SK-N-SH treated with all-trans-retinoic acid at 6 μM for 48 hours (cell line): ENCODE measurements around the gene NINL.

ENCODE experiments used
- ATAC-seq: fragments of 200-7000 bp; cut with Tn5 transposase; 3 replicates; pipeline ENCODE4 v1.9.1; 2020; ENCODE audit warnings: mild to moderate bottlenecking, moderate library complexity
- BACH2 ChIP-seq: fragments of 250-450 bp; sonication (Bioruptor Pico); IDR thresholded peaks from 2 replicates; pipeline ENCODE4 v1.9.0; 2021; ENCODE audit warnings: mild to moderate bottlenecking, borderline replicate concordance
- CSDC2 ChIP-seq: fragments of 250-450 bp; sonication (Bioruptor Pico); IDR thresholded peaks from 2 replicates; pipeline ENCODE4 v1.5.0; 2020; ENCODE audit warnings: mild to moderate bottlenecking, moderate library complexity
- ESRRG ChIP-seq: fragments of 250-450 bp; sonication (Bioruptor Pico); IDR thresholded peaks from 2 replicates; pipeline ENCODE4 v1.6.1; 2021; ENCODE audit warnings: mild to moderate bottlenecking
- GLIS3 ChIP-seq: fragments of 250-450 bp; sonication (Bioruptor Pico); IDR thresholded peaks from 2 replicates; pipeline ENCODE4 v1.5.0; 2020; ENCODE audit warnings: mild to moderate bottlenecking, moderate library complexity
- ISL1 ChIP-seq: fragments of 250-450 bp; sonication (Bioruptor Pico); IDR thresholded peaks from 2 replicates; pipeline ENCODE4 v2.1.2; 2022; ENCODE audit warnings: mild to moderate bottlenecking, moderate library complexity
- OSR1 ChIP-seq: fragments of 250-450 bp; sonication (Bioruptor Pico); IDR thresholded peaks from 2 replicates; pipeline ENCODE4 v1.8.0; 2022; ENCODE audit warnings: moderate library complexity, mild to moderate bottlenecking, inconsistent platforms
- PPARA ChIP-seq: fragments of 250-450 bp; sonication (Bioruptor Pico); IDR thresholded peaks from 2 replicates; pipeline ENCODE4 v1.5.0; 2020; ENCODE audit warnings: mild to moderate bottlenecking, borderline replicate concordance
- RARB ChIP-seq: fragments of 250-450 bp; sonication (Bioruptor Pico); IDR thresholded peaks from 2 replicates; pipeline ENCODE4 v1.8.0; 2021; ENCODE audit warnings: mild to moderate bottlenecking, moderate library complexity
- SNAI2 ChIP-seq: fragments of 250-450 bp; sonication (Bioruptor Pico); IDR thresholded peaks from 2 replicates; pipeline ENCODE4 v1.5.0; 2020; ENCODE audit warnings: mild to moderate bottlenecking, moderate library complexity
- TCF4 ChIP-seq: fragments of 250-450 bp; sonication (Bioruptor Pico); IDR thresholded peaks from 2 replicates; pipeline ENCODE4 v1.8.0; 2021; ENCODE audit warnings: mild to moderate bottlenecking, moderate library complexity, borderline replicate concordance
- TOX ChIP-seq: fragments of 250-450 bp; sonication (Bioruptor Pico); IDR thresholded peaks from 2 replicates; pipeline ENCODE4 v1.8.0; 2021; ENCODE audit warnings: mild to moderate bottlenecking, moderate library complexity, borderline replicate concordance
- ZC3H10 ChIP-seq: fragments of 250-450 bp; sonication (Bioruptor Pico); IDR thresholded peaks from 2 replicates; pipeline ENCODE4 v1.5.1; 2021; ENCODE audit warnings: mild to moderate bottlenecking, moderate library complexity
- ZFP30 ChIP-seq: fragments of 450-650 bp; formaldehyde crosslinking; IDR thresholded peaks from 2 replicates; pipeline ENCODE4 v1.5.0; 2022; ENCODE audit warnings: mild to moderate bottlenecking, moderate library complexity
- ZNF565 ChIP-seq: fragments of 450-650 bp; formaldehyde crosslinking; conservative IDR thresholded peaks from 2 replicates; pipeline ENCODE4 v1.5.0; 2020; ENCODE audit warnings: low read depth, mild to moderate bottlenecking, moderate library complexity
- ZNF70 ChIP-seq: fragments of 450-650 bp; formaldehyde crosslinking; IDR thresholded peaks from 2 replicates; pipeline ENCODE4 v1.5.0; 2020; ENCODE audit warnings: mild to moderate bottlenecking, moderate library complexity
- ZNF8 ChIP-seq: fragments of 450-650 bp; formaldehyde crosslinking; IDR thresholded peaks from 2 replicates; pipeline ENCODE4 v1.5.0; 2020; ENCODE audit warnings: mild to moderate bottlenecking, moderate library complexity
- TF ChIP-seq, protein P1 (sequence below): fragments of 250-450 bp; sonication (Bioruptor Pico); IDR thresholded peaks from 2 replicates; pipeline ENCODE4 v1.5.1; 2020; ENCODE audit warnings: low read depth, mild to moderate bottlenecking, moderate library complexity
- TF ChIP-seq, protein P2 (sequence below): fragments of 250-450 bp; sonication (Bioruptor Pico); IDR thresholded peaks from 2 replicates; pipeline ENCODE4 v1.8.0; 2021; ENCODE audit warnings: low read depth, mild to moderate bottlenecking, moderate library complexity, borderline replicate concordance
- TF ChIP-seq, protein P3 (sequence below): fragments of 250-450 bp; sonication (Bioruptor Pico); IDR thresholded peaks from 2 replicates; pipeline ENCODE4 v1.5.0; 2020; ENCODE audit warnings: mild to moderate bottlenecking, moderate library complexity

NINL gene

DNA sequence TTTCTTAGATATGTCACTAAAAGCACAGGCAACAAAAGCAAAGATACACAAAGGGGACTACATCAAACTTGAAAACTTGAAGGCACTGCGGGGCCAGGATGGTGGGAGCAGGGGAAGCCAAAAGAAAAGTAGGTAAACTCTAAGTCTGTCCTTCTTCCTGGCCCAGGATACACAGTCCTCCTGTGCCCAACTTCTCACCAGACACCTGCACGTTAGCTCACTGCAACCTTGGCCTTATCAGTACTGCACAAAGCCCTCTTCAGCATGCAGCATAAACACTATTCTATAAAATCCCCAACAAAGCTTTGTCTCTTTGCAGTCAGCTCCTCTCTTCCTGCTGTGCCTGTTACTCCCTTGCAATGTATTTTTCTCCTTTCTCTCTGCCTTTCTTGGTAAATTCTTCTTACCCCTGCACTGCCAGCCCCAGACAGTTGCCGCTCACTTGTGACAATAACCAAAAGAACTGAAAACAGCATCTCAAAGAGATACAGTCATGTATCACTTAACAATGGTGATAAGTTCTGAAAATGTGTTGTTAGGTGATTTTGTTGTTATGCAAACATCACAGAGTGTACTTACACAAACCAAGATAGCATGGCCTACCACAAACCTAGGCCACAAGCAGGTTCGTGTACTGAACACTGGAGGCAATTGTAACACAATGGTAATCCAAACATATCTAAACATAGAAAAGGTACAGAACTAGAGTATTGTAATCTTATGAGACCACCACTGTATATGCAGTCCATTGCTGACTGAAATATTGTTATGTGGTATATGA lies 51.2 kb downstream of the NINL start:
- TF ChIP-seq TCF4 (no peak), SNAI2 (no peak), RARB (CRISPR knock-in tag) (no peak), OSR1 (CRISPR knock-in tag) (no peak), ZFP30 (CRISPR knock-in tag) (no peak)
- ATAC-seq: no peak

DNA sequence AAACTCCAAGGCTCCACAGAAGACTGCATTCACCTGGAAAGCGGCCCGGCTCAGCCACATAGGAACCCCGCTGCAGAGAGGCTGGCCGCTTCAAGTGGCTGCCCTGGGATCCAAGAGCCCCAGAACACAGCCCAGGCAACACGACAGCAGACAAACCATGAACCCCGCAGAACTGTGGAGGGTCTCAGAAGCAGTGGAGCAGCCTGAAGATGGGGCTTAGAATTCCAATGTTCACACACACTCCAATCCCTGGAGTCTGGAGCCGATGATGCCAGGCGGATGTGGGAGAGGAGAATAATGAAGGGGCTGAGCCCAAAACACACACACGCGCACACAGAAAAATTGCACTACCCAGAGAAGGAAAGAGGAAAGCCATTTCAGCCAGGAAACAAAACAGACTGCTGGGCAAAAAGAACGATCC lies 52.4 kb downstream of the NINL start:
- ATAC-seq: no peak

DNA sequence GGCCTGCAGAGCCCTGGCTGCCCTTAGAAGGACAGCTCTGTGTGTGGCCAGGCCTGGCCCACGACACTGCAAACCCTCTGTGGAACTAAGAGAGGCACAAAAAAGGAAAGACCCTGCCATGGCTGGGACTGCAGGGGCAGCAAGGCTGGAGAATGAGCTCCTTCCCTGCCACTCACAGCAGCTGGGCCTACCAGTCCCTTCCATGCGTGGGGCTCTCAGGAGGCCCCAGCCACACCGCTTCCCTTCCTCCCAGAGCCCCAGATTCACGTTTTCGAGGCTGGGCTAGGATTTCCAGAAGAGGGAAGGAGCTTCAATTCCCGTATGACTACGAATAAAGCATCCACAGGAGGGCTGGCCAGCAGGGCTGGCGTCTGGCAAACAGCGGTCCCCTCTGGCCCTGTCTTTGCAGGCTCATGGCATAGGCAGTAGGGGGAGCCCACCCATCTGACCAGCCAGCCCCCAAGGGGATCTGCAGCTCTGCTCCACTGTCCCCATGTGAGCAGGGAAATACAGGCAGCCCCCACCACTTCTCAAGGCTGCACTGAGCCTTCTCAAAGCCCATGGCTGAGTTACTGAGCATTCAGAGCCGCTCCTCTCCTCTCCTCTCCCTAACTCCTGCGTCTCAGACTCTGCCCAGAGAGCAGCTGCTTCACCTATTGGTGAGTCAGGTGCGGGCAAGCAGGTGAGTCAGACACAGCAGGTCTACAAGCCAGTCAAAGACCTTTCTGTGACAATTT lies 53.1 kb downstream of the NINL start:
- no peak for ATAC-seq
- TF ChIP-seq, protein P1, sequence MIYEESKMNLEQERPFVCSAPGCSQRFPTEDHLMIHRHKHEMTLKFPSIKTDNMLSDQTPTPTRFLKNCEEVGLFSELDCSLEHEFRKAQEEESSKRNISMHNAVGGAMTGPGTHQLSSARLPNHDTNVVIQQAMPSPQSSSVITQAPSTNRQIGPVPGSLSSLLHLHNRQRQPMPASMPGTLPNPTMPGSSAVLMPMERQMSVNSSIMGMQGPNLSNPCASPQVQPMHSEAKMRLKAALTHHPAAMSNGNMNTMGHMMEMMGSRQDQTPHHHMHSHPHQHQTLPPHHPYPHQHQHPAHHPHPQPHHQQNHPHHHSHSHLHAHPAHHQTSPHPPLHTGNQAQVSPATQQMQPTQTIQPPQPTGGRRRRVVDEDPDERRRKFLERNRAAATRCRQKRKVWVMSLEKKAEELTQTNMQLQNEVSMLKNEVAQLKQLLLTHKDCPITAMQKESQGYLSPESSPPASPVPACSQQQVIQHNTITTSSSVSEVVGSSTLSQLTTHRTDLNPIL: no peak
- TF ChIP-seq TCF4: no peak
- no peak for TF ChIP-seq ISL1
- TF ChIP-seq ZNF8: no peak
- TF ChIP-seq OSR1 (CRISPR knock-in tag): no peak
- no peak for TF ChIP-seq ZNF565 (CRISPR knock-in tag)
- TF ChIP-seq ZNF70 (CRISPR knock-in tag): no peak
- no peak for TF ChIP-seq PPARA (CRISPR knock-in tag)
- TF ChIP-seq GLIS3: no peak
- TF ChIP-seq ESRRG (CRISPR knock-in tag): no peak
- TF ChIP-seq, protein P2, sequence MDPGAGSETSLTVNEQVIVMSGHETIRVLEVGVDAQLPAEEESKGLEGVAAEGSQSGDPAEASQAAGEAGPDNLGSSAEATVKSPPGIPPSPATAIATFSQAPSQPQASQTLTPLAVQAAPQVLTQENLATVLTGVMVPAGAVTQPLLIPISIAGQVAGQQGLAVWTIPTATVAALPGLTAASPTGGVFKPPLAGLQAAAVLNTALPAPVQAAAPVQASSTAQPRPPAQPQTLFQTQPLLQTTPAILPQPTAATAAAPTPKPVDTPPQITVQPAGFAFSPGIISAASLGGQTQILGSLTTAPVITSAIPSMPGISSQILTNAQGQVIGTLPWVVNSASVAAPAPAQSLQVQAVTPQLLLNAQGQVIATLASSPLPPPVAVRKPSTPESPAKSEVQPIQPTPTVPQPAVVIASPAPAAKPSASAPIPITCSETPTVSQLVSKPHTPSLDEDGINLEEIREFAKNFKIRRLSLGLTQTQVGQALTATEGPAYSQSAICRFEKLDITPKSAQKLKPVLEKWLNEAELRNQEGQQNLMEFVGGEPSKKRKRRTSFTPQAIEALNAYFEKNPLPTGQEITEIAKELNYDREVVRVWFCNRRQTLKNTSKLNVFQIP: no peak
- TF ChIP-seq CSDC2 (CRISPR knock-in tag): no peak
- TF ChIP-seq ZC3H10 (CRISPR knock-in tag): no peak

More for the DNA sequence above, 52.4 kb downstream of the NINL start:
- TF ChIP-seq ZC3H10 (CRISPR knock-in tag): no peak
- no peak for TF ChIP-seq RARB (CRISPR knock-in tag)
- TF ChIP-seq, protein P1: no peak
- TF ChIP-seq ZFP30 (CRISPR knock-in tag): no peak
- no peak for TF ChIP-seq PPARA (CRISPR knock-in tag)
- no peak for TF ChIP-seq GLIS3
- no peak for TF ChIP-seq ISL1
- no peak for TF ChIP-seq SNAI2
- TF ChIP-seq, protein P3, sequence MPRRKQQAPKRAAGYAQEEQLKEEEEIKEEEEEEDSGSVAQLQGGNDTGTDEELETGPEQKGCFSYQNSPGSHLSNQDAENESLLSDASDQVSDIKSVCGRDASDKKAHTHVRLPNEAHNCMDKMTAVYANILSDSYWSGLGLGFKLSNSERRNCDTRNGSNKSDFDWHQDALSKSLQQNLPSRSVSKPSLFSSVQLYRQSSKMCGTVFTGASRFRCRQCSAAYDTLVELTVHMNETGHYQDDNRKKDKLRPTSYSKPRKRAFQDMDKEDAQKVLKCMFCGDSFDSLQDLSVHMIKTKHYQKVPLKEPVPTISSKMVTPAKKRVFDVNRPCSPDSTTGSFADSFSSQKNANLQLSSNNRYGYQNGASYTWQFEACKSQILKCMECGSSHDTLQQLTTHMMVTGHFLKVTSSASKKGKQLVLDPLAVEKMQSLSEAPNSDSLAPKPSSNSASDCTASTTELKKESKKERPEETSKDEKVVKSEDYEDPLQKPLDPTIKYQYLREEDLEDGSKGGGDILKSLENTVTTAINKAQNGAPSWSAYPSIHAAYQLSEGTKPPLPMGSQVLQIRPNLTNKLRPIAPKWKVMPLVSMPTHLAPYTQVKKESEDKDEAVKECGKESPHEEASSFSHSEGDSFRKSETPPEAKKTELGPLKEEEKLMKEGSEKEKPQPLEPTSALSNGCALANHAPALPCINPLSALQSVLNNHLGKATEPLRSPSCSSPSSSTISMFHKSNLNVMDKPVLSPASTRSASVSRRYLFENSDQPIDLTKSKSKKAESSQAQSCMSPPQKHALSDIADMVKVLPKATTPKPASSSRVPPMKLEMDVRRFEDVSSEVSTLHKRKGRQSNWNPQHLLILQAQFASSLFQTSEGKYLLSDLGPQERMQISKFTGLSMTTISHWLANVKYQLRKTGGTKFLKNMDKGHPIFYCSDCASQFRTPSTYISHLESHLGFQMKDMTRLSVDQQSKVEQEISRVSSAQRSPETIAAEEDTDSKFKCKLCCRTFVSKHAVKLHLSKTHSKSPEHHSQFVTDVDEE (CRISPR knock-in tag): no peak

DNA sequence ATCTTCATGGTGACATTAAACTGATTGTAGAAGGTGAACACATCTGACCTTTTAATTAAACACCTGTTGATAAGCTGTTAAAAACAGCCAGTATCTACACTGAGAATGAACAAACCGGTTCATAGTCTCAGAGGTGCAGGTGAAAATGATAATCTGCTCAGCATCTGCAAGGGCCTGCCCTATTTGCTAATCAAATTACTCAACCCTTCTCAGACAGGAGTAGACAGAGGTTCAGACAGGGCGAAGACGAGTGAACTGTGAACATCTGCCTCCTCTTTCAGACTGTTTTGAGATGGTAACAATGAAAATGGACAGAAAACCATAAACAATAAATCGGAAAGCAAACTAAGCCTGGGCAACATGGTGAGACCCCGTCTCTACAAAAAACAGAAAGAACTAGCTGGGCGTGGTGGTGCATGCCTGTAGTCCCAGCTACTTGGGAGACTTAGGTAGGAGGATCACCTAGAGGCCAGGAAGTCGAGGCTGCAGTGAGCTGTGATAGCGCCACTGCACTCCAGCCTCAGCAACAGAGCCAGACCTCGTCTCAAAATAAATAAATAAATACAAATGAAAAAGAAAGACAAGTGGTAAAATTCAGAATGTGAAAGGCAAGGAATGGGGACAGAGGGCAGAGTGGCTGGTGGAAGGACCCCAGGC lies 55.9 kb downstream of the NINL start:
- no peak for ATAC-seq
- TF ChIP-seq ZNF70 (CRISPR knock-in tag): no peak
- no peak for TF ChIP-seq OSR1 (CRISPR knock-in tag)

DNA sequence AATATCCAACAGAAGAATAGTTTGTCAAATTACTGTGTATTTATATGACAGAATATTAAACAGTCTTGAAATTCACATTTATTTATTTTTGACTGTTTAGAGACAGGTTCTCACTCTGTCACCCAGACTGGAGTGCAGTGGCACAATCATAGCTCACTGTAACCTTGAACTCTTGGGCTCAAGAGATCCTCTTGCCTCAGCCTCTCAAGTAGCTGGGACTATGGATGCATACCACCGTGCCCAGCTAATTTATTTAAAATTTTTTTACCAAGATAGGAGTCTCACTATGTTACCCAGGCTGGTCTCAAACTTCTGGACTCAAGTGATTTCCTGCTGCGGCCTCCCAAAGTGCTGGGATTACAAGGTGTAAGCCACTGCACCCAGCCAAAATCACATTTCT lies 57.4 kb downstream of the NINL start:
- ATAC-seq: no peak
- TF ChIP-seq CSDC2 (CRISPR knock-in tag) (no peak), SNAI2 (no peak), BACH2 (CRISPR knock-in tag) (no peak), ZNF8 (no peak), TOX (CRISPR knock-in tag) (no peak), ZNF70 (CRISPR knock-in tag) (no peak), PPARA (CRISPR knock-in tag) (no peak), ISL1 (no peak)
